NCI-H128 (cell line): ENCODE data around the gene NF2.

ENCODE experiments used
- DNase-seq: peaks from one replicate; lab custom pipeline; 2025; ENCODE audit not compliant: unreplicated experiment; lab: John Stamatoyannopoulos, UW

Gene NF2

DNA sequence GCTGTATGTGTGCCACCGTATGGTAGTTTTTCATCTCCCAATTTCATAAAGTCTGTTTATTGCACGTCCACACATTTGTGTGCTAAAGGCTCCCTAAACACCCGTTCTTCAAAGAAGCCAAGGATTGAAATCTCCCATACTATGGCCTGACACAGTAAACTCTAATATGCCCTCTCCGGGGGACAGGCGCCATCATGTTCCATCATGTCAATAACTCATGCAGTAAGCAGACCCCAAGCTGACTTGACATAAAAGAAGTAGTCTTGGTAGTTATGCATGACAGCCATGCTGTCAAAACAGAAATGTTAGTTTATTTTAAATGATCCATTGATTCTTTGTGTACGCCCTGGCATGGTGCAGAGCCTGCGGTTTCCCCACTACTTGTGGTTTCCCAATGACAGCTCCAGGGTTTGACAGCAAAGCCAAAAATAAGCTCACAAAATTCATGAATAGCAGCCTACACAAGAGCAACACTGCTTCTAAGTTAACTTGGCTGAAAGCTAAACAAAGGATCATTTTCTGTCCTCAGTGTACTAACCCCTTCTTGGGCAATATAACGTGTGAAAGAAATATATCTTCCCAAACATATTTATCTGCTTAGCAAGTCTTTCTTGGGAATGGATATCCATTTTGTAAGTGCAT lies 59.9 kb downstream of the NF2 start:
- peak; percentile 8 for DNase-seq

DNA sequence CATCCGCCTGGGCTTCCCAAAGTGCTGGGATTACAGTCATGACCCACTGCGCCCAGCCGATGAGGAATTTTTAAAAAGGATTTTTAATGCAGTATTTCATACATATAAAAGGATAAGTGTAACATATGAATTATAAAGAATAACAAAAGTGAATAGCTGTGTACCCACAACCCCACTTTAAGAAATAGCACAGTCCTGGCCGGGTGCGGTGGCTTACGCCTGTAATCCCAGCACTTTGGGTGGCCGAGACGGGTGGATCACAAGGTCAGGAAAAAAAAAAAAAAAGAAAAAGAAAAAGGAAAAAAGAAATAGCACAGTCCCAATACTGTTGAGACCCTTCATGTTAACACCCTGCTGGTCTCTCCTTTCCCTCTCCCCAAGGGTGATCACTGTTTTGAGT lies 62.1 kb downstream of the NF2 start:
- no peak for DNase-seq

DNA sequence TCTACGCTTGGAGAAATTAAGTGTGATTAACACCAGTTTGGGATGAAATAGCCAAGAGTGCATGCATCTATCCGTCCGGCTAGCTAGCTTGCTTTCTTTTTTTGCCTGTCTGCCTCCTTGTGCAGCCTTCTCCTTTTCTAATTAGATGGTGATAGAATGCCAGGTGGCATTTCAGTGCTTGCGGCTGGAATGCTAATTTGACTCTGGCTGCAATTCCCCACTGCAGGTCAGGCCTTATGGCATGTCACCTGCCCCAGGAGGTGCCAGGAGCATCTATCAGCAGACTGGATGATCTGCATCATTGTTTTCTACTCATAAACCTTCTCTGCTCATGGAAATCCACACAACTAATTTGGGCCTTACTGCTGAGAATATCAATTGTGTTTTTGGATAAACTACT lies 65.2 kb downstream of the NF2 start:
- DNase-seq = no peak

DNA sequence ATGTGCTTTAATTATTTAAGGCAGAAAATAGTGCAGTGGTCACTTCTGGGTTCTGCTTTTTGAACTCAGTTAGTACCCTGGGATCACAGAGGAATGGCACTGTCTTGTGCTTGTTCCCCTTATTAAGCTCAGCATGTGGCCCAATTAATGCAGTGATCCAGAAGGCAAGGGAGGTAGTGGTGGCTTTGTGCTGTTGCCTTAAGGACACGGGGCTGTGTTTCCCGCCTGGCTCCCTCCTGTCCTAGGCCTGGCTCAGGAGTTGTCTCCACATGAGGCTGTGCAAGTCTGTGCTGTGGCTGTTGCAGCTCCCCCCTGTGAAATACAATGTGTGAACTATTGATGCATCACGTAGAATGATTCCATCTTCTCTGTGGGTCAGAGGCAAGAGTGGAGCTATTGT lies 67.2 kb downstream of the NF2 start:
- DNase-seq = no peak

DNA sequence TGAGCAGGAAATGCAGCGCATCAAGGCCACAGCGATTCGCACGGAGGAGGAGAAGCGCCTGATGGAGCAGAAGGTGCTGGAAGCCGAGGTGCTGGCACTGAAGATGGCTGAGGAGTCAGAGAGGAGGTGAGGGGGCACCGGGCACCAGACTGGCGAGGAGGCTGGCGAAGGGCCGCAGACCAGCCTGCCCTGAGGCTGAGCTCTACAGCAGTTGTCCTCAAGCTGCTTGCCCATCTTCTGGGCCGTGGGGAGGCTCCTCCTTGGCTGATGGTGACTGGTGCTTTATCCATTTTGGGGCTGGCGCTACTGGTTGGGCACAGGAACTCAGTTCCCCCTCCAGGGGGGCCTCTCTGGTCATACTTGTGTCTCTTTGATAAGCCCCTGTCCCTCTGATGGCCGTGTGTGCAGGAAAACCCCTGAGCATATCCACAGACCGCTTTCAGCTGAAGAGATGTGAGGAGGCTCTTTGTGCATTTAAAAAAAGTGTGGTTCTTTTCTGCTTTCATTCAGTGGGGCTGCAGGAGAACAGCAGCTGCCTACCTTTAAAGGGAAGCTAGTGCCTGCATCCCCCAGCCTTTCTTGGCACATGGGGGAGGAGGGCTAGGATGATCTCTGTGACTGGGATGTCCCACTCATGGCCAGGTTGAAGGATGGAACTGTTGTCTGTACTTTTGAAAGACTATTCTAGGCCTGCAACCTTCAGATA lies 70.1 kb downstream of the NF2 start:
- DNase-seq = no peak

DNA sequence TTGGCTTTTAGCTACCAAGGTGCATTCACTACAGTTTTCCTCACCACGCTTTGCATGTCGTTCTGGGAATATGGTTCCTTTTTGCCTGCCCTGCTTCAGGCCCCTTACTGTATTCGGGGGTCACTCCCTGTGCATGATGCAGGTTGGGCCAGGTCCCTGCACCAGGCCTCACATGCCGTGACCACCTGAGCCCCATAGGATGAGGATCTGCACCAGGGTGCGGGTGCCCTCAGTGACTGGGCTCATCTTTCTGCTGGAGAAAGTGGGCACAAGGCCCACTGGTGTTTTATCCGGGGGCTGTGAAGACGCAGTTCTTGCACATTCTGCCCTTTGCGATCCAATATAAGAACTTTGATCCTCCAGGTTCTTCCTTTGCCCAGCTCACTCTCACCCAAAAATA lies 70.7 kb downstream of the NF2 start:
- no peak for DNase-seq

DNA sequence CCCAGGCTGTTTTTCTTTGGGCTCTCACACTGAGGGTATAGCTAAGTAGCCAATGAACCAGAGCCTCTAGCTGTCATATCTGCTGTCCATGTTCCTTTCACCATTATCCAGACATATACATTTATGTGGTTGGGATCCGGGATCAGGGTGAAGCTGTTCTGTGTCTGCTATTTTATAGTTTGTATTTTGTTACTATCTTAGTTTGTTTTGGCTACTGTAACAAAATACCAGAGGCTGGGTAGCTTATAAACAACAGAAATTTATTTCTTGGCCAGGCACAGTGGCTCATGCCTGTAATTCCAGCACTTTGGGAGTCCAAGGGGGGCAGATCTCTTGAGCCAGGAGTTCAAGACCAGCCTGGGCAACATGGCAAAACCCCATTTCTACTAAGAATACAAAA lies 75.9 kb downstream of the NF2 start:
- DNase-seq = no peak

DNA sequence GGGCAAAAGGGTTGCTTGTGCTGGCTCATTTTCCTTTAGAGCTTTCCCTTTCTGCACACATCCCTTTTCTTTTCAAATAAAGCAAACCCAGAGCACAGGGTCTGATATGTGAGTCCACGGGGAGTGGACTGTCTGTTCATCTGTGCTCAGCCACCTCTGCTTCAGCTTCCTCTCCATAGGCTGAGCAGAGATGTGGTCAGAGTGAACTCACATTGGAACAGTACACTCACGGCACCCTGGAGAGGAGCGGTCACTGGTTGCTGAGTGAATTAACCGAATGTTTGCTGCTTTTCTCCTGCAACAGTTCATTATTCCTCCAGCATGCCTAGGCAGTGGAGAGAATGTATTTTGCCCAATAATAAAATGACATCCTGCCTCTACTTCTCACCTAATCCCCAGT lies 80.1 kb downstream of the NF2 start:
- DNase-seq = no peak

DNA sequence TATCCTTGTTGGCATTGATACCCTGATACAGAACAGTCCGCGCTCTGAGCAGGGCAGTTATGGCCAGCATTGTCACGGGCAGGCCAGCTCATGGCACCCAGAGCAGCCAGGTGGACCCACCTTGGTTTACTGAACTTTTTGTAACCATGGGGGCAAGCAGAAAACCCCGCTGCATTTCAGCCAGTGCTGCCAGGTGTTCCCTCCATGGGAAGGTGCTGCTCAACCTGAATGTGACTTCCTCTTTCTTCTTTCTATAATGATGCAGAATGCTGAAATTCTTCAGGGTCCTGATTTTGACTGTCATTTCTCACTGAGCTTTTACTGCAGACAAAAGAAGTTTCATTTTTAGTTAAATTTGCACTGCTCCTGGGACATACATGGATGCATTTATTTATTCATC lies 80.8 kb downstream of the NF2 start:
- DNase-seq = no peak

DNA sequence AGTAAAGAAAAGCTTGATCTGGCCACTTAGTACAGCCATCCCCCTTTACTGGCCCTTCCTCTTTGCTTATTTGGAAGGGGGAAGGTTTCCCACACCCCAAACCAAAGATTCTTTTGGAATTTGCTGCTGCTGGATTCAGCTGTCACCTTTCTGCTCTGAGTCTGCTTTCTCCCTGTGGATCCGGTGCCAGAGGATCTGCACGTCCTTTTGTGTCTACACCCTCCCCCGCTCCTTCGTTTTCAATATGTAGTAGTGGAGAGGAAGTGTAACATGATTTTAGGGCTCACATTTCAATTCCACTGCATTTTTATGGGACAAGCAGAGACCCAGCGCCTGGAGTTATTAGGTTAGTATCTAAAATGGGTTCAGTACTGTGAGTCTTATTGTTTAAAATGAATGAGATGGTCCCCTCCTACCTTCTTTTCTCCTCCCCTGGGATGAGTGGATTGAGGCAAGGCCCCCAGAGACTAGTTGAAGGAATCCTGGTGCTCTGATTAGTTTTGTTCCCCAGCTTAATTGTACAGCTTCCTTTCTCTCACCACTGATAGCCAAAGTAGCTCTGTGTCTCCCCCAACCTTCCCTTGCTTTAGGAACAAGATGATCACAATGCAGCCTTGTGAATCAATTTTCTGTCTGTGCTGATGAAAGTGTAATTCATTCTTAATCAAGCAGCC lies 85.9 kb downstream of the NF2 start:
- DNase-seq = no peak

DNA sequence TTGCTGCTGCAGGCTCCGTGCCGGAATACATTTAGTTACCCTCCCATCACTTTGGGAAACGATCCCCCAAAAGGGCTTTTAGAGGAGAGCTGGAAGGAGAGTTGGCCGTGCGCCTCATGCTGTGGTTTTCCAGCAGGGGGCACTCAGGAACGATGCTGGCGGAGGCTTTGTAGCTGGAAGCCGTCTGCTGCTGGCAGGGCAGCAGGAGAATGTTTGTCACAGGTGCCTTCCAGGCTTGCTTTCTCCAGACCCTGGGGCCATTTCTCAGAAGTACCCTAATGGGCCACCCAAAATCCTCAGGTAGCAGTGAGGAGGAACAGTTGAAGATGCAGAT lies 86.4 kb downstream of the NF2 start:
- no peak for DNase-seq

DNA sequence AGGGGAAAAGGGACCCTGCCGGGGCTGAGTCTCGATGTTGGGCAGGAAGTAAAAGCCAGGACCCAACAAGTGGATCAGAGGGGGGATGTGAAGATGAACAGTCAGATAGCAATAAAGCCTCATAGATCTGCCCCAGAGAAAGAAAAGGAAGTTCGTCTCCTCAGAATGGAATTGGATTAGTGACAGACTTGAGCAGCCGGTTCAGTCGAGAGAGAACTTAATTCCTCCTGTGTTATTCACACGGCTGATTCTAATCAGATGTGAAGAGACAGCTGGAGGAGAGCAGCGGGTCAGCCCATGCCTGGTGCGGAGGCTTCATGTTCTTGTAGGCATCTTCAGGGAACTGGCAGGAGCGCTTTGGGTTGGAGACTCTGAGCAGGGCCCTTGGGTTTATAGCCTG lies 87.0 kb downstream of the NF2 start:
- no peak for DNase-seq

DNA sequence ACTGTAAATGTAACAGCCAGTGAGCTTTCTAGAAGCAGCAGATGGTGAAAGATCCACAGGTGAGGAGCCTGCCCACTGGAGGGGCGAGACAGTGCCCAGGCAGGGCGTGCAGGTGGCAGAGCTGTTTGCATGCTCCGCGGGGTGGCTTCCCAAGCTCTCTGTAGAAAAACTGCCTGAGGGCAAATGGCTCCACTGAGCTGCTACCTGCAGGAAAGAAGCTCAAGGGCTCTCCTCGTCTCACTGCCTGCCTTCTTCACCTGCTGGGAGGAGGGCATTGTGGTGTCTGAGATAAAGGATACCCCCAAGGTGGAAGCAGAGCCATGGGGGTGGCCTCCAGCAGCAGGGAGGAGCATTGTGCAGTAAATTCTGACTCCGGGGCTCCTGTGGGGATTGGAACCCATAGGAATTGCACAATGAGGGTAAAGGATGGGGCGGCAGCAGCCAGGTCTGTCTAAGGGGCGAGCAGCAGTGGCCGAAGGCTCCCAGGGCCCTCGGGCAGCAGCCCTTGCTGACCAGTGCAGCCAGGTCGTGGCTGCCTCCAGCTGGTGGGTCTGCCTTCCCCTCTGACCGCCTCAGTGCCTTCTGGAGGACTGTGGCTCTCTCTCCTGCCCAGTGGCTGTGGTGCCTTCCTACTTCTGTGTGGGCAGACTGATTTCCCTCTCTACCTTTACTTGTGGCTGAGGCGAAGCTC lies 88.3 kb downstream of the NF2 start:
- no peak for DNase-seq

DNA sequence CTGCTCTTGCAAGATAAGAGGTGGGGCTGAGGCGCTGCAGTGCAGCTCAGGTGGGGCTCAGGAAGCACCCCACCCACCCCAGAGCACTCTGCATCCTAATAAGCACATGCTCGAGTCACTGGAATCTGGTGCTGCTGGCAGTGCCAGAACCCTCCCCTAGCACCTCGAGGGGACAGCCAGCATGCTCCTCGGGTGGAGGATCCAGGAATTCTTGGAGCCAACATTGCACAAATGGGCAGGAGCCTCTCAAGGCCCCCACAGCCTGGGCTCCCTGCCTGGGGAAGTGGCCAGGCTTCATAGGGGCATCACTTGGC lies 88.9 kb downstream of the NF2 start:
- no peak for DNase-seq

DNA sequence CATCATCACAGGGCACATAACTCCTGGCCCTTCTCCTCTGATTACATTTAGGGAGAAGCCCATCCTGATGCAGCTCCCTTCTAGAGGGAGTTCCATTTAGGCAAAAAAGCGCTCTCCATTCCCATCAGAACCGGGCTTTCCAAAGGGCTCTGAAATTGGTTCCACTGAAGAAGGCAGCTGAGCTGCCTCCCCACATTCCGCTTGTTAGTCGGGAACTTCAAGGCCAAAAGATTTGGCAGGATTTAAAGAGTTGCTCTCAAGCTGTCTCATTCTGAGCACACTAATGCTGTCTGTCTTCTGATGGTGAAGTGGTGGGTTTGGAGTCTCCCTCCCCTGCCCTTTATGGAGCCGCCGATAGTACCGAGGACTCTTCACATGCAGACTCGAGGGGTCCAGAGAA lies 89.7 kb downstream of the NF2 start:
- no peak for DNase-seq

DNA sequence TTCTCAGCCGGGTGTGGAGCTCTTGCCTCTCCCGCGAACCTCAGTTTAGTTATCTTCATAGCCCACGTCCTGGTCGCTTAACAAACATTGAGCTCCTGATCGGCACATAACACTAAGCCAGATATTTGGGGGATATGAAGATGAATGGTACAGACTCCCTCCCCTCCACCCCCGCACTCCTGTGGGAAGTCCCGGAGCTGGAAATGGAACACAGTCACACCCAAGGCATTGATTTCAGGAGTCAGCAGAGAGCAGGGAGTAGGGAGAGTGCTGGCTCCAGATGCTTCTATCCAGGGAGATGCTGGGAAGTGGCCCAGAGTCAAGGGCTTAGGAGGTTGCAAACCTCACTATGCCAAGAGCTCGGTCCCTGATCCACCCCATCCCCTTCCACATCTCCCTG lies 90.2 kb downstream of the NF2 start:
- DNase-seq = no peak

DNA sequence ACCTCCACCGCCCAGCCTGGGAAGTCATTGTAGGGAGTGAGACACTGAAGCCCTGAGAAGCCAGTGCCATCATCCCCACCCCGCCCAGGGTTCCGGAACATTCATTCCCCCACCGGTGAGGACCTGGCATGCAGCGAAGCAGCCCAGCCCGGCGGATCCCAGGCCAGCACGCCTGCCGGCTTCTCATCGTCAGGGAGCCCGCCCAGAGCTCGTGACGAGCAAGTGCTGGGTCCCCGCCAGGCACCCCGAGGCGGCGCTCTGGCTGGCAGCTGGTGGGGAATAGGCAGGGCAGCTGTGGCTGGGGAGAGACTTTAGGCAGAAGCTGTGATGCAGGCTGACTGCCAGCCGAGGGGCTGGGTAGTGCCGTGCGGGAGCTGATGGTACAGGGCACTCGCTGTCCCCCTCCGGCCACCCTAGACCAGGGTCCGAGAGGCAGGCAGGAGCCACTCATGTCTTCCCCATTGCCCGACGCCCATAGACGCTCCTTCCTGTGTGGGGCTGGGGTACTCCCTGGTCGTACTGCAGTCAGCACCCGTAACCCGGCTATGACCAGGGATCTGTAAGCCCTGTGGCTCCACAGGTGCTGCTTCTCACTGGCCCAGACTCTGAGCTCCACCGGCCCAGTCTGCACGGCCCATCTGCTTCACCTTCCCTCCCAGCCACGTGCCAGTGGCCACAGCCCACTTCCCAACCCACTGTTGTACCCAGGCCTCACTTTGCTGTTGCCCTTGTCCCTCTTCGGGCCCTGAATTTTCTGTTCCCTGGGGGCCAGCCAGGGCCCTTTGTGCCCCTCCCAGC lies 91.9 kb downstream of the NF2 start:
- no peak for DNase-seq

DNA sequence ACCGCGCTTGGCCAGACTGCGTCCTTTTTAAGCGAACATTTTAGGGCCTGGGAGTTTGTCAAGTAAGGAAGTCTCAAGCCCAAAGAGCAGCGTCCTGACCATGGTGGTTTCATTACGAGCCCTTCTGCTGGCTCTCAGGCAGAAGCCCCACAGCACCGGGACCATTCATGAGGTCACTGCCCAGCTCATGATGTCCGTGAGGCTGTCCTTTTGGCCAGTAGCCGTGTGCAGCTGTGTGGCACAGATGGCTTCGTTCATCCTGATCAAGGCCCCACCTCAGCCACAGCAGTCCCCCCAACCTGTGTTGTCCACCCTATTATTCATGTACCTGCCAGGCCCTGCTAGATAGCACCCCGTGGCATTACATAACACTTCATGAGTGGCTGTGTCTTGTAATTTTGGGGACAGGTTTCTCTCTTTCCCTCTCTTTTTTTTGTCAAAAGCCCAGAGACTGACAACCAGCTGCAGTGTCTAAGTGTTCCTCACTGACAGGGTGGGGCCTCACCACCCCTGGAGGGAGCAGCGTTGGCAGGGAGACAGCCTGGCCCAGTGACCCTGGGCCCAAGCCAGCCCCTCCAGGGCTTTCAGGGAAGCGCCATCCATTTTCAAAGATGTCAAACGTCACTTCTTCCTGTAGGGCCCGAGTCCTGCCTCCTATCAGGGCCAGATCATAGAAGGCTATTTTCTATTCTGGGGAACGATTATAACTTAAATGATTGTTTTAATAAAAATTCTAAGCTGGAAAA lies 94.6 kb downstream of the NF2 start:
- DNase-seq = no peak

DNA sequence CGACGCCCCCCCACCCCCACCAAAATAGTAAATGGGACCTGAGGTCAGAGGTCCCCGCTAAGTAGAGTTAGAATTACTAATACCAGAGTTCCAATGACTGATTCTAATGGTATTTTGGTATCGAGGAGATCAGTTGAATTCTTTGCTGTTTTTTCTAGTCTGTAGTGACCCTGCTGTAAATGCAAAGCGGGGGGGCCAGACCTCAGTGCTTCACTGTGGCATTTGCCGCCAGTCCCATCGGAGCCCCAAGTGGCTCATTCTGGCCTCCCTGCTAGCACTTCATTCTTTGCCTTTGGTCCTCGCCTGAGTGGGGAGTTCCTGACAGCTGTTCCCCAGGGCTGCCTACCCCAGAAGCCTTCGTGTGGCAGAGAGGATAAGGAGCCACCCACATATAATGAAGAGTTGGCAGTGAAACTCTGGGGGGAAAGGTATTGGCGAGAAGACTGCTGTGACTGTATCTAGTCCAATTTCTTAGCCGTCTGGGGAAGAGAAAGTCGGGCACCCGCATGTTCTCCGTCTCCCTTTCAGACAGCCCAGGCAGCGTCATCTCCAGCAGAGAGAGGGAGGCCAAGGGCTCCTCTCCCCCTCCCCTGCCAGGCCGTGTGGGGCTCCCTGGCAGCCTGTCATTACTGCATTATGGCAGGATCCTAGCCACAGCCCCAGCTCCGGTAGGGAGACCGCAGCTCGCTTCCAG lies 96.9 kb downstream of the NF2 start:
- no peak for DNase-seq

DNA sequence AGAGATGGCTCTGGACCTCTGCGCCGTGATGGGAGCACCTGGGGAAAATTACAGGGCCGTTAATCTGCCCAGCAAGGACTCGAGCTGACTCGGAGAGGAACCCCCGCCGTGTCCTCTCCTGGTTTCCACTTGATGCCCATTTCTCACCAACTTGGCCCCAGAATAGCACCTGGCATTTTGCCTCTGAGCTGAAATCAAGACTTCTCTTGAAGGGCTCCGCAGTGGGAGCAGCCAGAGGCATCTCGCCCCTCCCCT lies 97.4 kb downstream of the NF2 start:
- no peak for DNase-seq
